ENCODE measurements around the gene ZSCAN1. TPM values are rescaled to one million over a fixed set of nuclear protein-coding genes. Genes with fewer than 3 reads are reported as not detected.
A peak's percentile ranks its signal among the peaks of the same experiment; 100 is the strongest.

The ZSCAN1 gene, protein sequence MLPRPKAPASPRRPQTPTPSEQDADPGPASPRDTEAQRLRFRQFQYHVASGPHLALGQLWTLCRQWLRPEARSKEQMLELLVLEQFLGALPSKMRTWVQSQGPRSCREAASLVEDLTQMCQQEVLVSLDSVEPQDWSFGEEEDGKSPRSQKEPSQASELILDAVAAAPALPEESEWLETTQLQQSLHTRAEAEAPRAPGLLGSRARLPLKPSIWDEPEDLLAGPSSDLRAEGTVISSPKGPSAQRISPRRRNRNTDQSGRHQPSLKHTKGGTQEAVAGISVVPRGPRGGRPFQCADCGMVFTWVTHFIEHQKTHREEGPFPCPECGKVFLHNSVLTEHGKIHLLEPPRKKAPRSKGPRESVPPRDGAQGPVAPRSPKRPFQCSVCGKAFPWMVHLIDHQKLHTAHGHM
- under 1 TPM in 1 of 4 donors, not detected in 3; 0.23 TPM for total RNA-seq

DNA sequence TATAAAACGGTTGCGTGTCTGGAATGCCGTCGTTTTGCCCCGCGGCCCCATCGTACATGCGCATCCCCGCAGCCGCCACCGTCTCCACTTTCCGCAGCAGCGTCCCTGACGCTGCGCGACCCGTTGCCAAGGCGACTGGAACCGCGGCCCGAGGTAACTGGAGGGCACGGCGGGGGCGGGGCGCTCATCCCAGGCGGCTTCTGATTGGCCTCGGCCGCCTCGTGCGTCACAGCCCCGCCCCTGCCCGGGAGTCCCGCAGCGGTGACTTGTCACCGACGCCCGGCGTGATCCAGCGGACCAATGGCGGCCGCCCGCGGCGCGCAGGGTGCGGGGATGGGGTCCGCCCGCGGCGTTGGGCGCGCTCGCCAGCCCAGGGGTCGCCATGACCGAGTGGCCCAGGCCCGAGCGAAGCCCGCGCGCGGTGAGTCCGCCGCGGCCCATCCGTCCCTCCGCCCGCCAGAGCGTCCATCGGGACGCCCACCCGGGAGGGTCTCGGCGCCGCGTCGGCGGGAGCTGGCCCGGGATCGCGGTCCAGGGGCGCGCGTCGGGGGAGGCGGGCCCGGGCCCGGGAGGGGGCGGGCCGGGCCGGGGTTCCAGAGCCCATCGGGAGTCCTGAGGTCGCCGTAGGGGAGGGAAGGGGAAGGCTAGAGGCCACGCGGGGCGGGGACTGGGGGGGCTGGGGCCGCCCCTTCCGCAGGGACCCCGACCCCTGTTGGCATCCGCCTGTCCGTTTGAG is at the start of gene ZSCAN1:
ZSCAN1 (plus strand) TSS at position 285 of the 736 bp plus-strand sequence. CDS start 3,812 bp downstream, outside the sequence.
- peak; percentile 46 to 87 for DNase-seq (ENCODE audit: low spot score in 2 of 2)
- intact Hi-C loops (cut with DNase I; ENCODE audit: low total_unique reads) = no loop called here
- WGBS, 2 donors = 6 to 12% methylated on average over 39 to 80 of the region's 101 CpGs
- TF ChIP-seq POLR2A (IDR thresholded peaks at IDR 0.05) = no peak
- TF ChIP-seq CTCF (IDR thresholded peaks at IDR 0.05) = no peak
- H3K4me3 ChIP-seq (ENCODE audit: low read depth, poor library complexity, severe bottlenecking) = no peak within 1 kb of the TSS

DNA sequence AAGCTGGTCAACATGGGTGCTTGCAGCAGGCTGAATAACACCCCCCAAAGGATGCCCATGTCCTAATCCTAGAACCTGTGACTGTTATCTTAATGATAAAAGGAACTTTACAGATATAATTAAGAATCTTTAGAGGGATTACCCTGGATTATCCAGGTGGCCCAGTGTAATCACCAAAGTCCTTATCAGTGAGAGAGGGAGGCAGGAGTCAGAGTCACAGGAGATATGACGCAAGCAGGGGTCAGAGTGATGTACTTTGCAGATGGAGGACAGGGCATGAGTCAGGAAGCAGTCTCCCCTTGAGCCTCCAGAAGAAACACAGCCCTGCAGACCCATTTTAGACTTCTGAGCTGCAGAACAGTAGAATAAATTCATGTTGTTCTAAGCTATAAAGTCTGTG is 41.0 kb upstream of the ZSCAN1 start:
- intact Hi-C loops (cut with DNase I; ENCODE audit: low total_unique reads) = no loop called here
- 0 to 95% methylated on average over 1 of the region's 1 CpG for WGBS, 2 donors
- no peak for DNase-seq (ENCODE audit: low spot score in 2 of 2)
- no peak for TF ChIP-seq CTCF (IDR thresholded peaks at IDR 0.05)
- TF ChIP-seq POLR2A (IDR thresholded peaks at IDR 0.05) = no peak
- no peak overlapping the region for H3K4me3 ChIP-seq (ENCODE audit: low read depth, poor library complexity, severe bottlenecking)

DNA sequence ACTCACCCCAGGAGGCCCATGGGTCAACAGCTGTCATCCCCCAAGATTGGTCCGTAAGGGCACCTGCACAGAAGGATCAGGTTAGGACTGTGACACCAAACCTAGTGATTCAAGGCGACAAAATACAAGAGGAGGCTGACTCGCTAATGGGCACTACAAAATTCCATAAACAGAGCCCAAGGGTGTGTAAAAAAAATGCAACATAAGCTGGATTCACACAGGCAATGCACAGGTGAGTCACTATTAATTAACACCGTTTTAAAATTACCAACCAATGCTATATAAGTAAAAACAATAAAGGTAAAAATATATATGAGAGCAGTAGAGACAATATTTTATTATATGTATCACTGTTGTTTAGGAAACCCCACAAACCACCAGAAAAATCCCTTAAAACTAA is 33.1 kb upstream of the ZSCAN1 start:
- WGBS, 2 donors = 95 to 98% methylated on average over 4 of the region's 4 CpGs
- no peak for DNase-seq (ENCODE audit: low spot score in 2 of 2)
- intact Hi-C loops (cut with DNase I; ENCODE audit: low total_unique reads) = no loop called here
- H3K4me3 ChIP-seq (ENCODE audit: low read depth, poor library complexity, severe bottlenecking) = no peak overlapping the region
- TF ChIP-seq POLR2A (IDR thresholded peaks at IDR 0.05) = no peak
- no peak for TF ChIP-seq CTCF (IDR thresholded peaks at IDR 0.05)

DNA sequence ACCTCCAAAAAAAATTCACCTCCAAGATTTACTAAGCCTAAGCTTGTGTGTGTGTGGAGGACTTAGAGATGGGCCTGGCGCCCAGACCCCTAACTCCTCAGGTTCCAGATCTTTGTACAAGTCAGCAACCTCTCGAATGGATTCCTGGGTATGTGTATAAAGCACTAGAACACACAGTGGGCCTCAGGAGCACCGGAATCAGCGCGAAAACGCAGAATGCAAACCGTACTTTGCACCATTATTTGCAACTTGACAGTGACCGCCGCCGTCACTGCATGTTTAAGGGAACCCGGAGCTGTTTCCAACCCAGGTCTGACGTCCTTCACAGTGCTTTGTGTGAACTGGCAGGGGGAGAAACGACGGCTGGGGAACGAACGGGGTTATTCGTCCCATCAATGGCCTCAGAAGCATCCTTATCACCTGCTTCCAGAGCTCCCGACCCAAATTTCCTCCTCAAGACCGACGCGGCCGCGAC is 31.9 kb upstream of the ZSCAN1 start:
- WGBS, 2 donors = 4% methylated on average over 23 of the region's 23 CpGs
- peak overlapping the region; percentile 96 for H3K4me3 ChIP-seq (ENCODE audit: low read depth, poor library complexity, severe bottlenecking)
- TF ChIP-seq POLR2A (IDR thresholded peaks at IDR 0.05) = no peak
- TF ChIP-seq CTCF (IDR thresholded peaks at IDR 0.05) = no peak
- no peak for DNase-seq (ENCODE audit: low spot score in 2 of 2)
- intact Hi-C loops (cut with DNase I; ENCODE audit: low total_unique reads) = no loop called here

DNA sequence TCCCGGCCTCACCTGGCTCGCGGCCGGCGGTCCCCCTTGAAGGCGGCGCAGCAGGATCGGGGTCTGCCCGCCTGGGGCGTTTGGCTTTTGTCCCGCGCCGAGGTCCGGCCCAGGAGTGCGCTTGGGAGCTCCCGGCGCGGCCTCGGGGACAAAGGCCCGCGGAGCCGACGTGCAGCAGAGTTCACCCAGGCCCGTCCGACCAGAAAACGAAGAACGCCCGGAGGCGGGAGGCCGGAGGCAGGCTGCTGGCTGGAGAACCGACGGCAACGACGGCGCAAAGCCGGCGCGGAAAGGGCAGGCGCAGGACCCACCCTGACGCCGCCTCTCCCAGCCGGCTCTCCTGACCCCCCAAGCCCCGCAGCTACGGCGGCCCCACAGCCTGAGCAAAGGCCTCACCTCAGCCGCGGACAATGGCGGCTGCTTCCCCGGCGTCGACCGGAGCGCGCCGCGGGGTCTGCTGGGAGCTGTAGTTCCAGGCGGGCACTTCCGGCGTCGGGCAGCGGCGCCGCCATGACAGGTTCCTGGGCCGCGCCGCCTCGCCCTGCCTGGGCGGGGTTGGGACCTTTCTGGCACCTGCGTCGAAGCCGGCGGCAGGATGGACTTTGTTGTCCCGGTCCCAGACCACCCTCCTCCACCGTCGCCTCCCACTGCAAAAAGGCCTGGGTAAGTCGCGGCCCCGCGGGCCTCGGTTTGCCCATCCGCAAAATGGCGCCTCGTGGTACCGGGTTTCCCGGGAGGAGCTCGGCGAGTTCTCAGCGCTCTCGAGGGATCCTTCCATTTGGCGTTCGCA is 31.2 kb upstream of the ZSCAN1 start, which contains the start of gene ZNF606:
ZNF606 (minus strand) TSS at position 437 of the 790 bp plus-strand sequence. CDS start 1,501 bp downstream, outside the sequence.
- TF ChIP-seq POLR2A (IDR thresholded peaks at IDR 0.05) (no peak), CTCF (IDR thresholded peaks at IDR 0.05) (no peak)
- 1% methylated on average over 18 to 52 of the region's 91 CpGs for WGBS, 2 donors
- intact Hi-C loops (cut with DNase I; ENCODE audit: low total_unique reads) = no loop called here
- H3K4me3 ChIP-seq (ENCODE audit: low read depth, poor library complexity, severe bottlenecking) = peak within 1 kb of the TSS; percentile 96
- peak; percentile 80 to 96 for DNase-seq (ENCODE audit: low spot score in 2 of 2)
